GM18951 (cell line): Measurements from ENCODE around the gene LOXHD1.

ENCODE experiments used
- POLR2A ChIP-seq: IDR thresholded peaks from 4 replicates; pipeline ENCODE4 v1.6.1; 2011; ENCODE audit warnings: mild to moderate bottlenecking; ENCODE audit not compliant: insufficient read length, insufficient read depth; ENCODE audit errors: extremely low read depth
- in situ Hi-C: fragments of 300-500 bp; cut with MboI; formaldehyde crosslinking; loops from one replicate; pipeline ENCODE4 v1.12.0; 2022; ENCODE audit warnings: low sequenced_read_pairs, mixed read lengths, inconsistent platforms; ENCODE audit not compliant: unreplicated experiment

The LOXHD1 gene

GRCh38 chr18:46434629-46435028 is 222.4 kb downstream of the LOXHD1 start:
- no peak for TF ChIP-seq POLR2A
- in situ Hi-C loops, result no loop called here

- in situ Hi-C loops, result no loop called here
These were observed 223.7 kb downstream of the LOXHD1 start for GRCh38 chr18:46433121-46433826.

GRCh38 chr18:46431522-46432171 is 225.4 kb downstream of the LOXHD1 start:
- TF ChIP-seq POLR2A, result no peak
- in situ Hi-C loops, result no loop called here

More at GRCh38 chr18:46433121-46433826, 223.7 kb downstream of the LOXHD1 start:
- no peak for TF ChIP-seq POLR2A

GRCh38 chr18:46429649-46430224 is 227.3 kb downstream of the LOXHD1 start:
- in situ Hi-C loops, result no loop called here

GRCh38 chr18:46429130-46429529 is 227.9 kb downstream of the LOXHD1 start:
- TF ChIP-seq POLR2A, result no peak

More at GRCh38 chr18:46429649-46430224, 227.3 kb downstream of the LOXHD1 start:
- no peak for TF ChIP-seq POLR2A

GRCh38 chr18:46428368-46428767 is 228.7 kb downstream of the LOXHD1 start:
- in situ Hi-C loops, result no loop called here
- TF ChIP-seq POLR2A, result no peak

More at GRCh38 chr18:46429130-46429529, 227.9 kb downstream of the LOXHD1 start:
- in situ Hi-C loops, result no loop called here

DNA sequence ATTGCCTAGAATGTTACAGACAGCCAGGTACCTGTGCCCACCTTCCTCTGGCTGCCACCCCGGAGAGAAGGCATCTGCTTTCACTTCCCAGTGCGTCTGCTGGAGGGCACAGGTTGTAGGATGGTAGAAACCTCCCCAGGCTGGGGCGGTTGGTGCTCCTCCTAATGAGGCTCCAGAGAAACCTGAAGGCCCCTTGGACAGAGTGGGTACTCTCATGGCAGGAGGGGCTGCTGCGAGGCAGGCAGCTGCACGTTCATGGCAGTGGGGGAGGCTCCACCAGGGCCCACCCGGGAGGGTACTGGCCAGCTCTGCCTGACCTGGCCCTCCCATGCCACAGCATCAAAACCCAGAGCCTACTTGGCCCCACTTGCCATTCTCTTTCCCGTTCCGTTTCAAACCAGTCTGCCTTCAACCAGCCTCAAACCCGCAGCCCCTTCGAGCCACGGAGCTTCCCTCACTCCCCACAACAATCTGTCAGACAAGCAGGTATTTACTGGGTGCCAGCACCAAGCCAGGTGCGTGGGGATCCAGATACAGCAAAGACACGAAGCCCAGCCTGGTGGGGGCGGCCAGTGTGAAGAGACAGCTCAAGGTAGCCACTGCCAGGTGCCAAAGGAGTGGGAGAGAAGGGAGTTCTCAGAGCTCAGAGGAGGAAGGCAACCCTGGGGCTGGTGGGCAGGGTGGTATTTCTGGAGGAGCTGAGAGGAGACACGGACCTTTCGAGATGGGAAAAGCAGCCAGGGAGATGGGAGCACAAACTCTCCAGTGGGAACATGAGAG is 229.6 kb downstream of the LOXHD1 start:
- TF ChIP-seq POLR2A, result no peak
- in situ Hi-C loops, result no loop called here
